Endodermal cell (in vitro differentiated cells): ENCODE results near the gene TNFRSF25. TPM values are rescaled to one million over a fixed set of nuclear protein-coding genes. Genes with fewer than 3 reads are reported as not detected.

Source experiments
- DNase-seq: peaks from one replicate; pipeline ENCODE4 v3.0.0-alpha.2; 2017
- H3K27ac ChIP-seq: 2 replicates; pipeline ENCODE4 v1.5.1; 2013; ENCODE audit warnings: mild to moderate bottlenecking, low read depth, low read length, moderate library complexity
- H3K27me3 ChIP-seq: 2 replicates; pipeline ENCODE4 v1.6.1; 2013; ENCODE audit warnings: mild to moderate bottlenecking, low read length, moderate library complexity; ENCODE audit not compliant: insufficient read depth, control insufficient read depth, poor library complexity, severe bottlenecking
- H3K36me3 ChIP-seq: 2 replicates; pipeline ENCODE4 v1.7.0; 2013; ENCODE audit warnings: mild to moderate bottlenecking, low read length, moderate library complexity; ENCODE audit not compliant: control insufficient read depth, insufficient read depth
- H3K4me1 ChIP-seq: one replicate; pipeline ENCODE4 v1.7.0; 2013; ENCODE audit warnings: low read length; ENCODE audit not compliant: control insufficient read depth, insufficient read depth
- H3K4me3 ChIP-seq: 2 replicates; pipeline ENCODE4 v1.5.1; 2013; ENCODE audit warnings: mild to moderate bottlenecking, low read length, moderate library complexity
- H3K9ac ChIP-seq: 2 replicates; pipeline ENCODE4 v1.6.1; 2013; ENCODE audit warnings: mild to moderate bottlenecking, low read length, moderate library complexity; ENCODE audit not compliant: poor library complexity, severe bottlenecking; ENCODE audit errors: extremely low read depth
- H3K9me3 ChIP-seq: 2 replicates; pipeline ENCODE4 v1.6.1; 2013; ENCODE audit warnings: mild to moderate bottlenecking, low read length, moderate library complexity; ENCODE audit not compliant: control insufficient read depth
- H3K27ac Mint-ChIP-seq: 2 replicates; pipeline ENCODE4 v1.8.0; 2020; ENCODE audit warnings: mixed read lengths
- H3K27me3 Mint-ChIP-seq: 2 replicates; pipeline ENCODE4 v1.8.0; 2021; ENCODE audit warnings: mild to moderate bottlenecking, mixed read lengths; ENCODE audit not compliant: insufficient read depth
- H3K36me3 Mint-ChIP-seq: 2 replicates; pipeline ENCODE4 v1.8.0; 2020; ENCODE audit warnings: low read depth, mixed read lengths
- H3K4me1 Mint-ChIP-seq: 2 replicates; pipeline ENCODE4 v1.8.0; 2020; ENCODE audit warnings: mixed read lengths
- H3K4me3 Mint-ChIP-seq: 2 replicates; pipeline ENCODE4 v1.8.0; 2020; ENCODE audit warnings: mild to moderate bottlenecking, moderate library complexity, mixed read lengths
- H3K9me3 Mint-ChIP-seq: 2 replicates; pipeline ENCODE4 v1.8.0; 2020; ENCODE audit warnings: mild to moderate bottlenecking, mixed read lengths
- WGBS, 2 experiments: methylation state at CpG; one replicate each; pipeline versions ENCODE4 v1.1.5 to v1.1.7; 2013; ENCODE audit warnings: missing lambda C conversion rate in 2 of 2, mixed read lengths in 1 of 2; ENCODE audit not compliant: insufficient coverage in 1 of 2, insufficient read length in 1 of 2; 5-methylcytosine and 5-hydroxymethylcytosine counted together
- total RNA-seq, 2 donors: library from RNA; stranded (reverse); fragmentation: NEBNext Ultra II Directional in 1 of 2; extraction: Animal tissue kit (Norgen Biotek cat#: 25700) in 1 of 2; gene quantifications; 2 replicates in 1 of 2; 3 replicates in 1 of 2; pipeline ENCODE4 v1.2.1, GENCODE V29; 2021
- TF ChIP-seq, protein P1 (sequence below): fragments of 200-600 bp; sonication (generic); conservative IDR thresholded peaks from 2 replicates; pipeline ENCODE4 v1.5.0; 2021; ENCODE audit warnings: antibody characterized with exemption, mild to moderate bottlenecking

TNFRSF25 gene
- total RNA-seq, 2 donors from 2014 or later, result 25.9 to 26.9 TPM

DNA sequence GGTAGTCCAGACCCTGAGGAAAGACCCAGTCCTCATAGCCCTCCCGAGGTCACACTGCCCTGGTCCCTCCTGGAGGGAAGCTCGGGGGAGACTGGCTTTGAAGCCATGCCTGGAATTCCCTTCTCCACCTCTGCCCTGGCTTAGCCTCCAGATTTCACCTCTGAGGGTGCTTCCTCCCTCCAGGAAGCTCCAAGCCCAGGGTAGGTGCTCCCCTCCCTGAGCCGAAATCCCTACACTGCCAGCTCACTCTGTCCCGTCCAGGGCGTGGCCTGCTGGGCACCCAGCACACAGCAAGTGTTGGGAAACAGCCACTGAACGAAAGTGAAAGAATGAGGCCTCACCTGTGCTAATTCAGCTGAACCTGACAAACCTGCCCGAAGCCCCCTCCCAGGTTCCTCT lies 6.0 kb upstream of the TNFRSF25 start:
- no peaks in the 10 kb centered on the region for H3K9me3 ChIP-seq
- no peak overlapping the region for H3K9ac ChIP-seq
- Mint-ChIP-seq H3K27ac (no peak overlapping the region), H3K4me1 (peaks cover 11% of the 10 kb centered on the region), H3K4me3 (no peak overlapping the region), H3K36me3 (peaks cover 52% of the 10 kb centered on the region), H3K9me3 (no peaks in the 10 kb centered on the region), H3K27me3 (peaks cover 6% of the 10 kb centered on the region)
- H3K36me3 ChIP-seq, result peaks cover 27% of the 10 kb centered on the region
- no peak overlapping the region for H3K27ac ChIP-seq
- 95 to 97% methylated on average over 5 to 7 of the region's 7 CpGs for WGBS, 2 experiments
- TF ChIP-seq, protein P1, sequence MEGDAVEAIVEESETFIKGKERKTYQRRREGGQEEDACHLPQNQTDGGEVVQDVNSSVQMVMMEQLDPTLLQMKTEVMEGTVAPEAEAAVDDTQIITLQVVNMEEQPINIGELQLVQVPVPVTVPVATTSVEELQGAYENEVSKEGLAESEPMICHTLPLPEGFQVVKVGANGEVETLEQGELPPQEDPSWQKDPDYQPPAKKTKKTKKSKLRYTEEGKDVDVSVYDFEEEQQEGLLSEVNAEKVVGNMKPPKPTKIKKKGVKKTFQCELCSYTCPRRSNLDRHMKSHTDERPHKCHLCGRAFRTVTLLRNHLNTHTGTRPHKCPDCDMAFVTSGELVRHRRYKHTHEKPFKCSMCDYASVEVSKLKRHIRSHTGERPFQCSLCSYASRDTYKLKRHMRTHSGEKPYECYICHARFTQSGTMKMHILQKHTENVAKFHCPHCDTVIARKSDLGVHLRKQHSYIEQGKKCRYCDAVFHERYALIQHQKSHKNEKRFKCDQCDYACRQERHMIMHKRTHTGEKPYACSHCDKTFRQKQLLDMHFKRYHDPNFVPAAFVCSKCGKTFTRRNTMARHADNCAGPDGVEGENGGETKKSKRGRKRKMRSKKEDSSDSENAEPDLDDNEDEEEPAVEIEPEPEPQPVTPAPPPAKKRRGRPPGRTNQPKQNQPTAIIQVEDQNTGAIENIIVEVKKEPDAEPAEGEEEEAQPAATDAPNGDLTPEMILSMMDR, result no peak
- H3K4me3 ChIP-seq, result no peak overlapping the region
- H3K27me3 ChIP-seq, result no peaks in the 10 kb centered on the region
- peaks cover 3% of the 10 kb centered on the region for H3K4me1 ChIP-seq
- no peak for DNase-seq

DNA sequence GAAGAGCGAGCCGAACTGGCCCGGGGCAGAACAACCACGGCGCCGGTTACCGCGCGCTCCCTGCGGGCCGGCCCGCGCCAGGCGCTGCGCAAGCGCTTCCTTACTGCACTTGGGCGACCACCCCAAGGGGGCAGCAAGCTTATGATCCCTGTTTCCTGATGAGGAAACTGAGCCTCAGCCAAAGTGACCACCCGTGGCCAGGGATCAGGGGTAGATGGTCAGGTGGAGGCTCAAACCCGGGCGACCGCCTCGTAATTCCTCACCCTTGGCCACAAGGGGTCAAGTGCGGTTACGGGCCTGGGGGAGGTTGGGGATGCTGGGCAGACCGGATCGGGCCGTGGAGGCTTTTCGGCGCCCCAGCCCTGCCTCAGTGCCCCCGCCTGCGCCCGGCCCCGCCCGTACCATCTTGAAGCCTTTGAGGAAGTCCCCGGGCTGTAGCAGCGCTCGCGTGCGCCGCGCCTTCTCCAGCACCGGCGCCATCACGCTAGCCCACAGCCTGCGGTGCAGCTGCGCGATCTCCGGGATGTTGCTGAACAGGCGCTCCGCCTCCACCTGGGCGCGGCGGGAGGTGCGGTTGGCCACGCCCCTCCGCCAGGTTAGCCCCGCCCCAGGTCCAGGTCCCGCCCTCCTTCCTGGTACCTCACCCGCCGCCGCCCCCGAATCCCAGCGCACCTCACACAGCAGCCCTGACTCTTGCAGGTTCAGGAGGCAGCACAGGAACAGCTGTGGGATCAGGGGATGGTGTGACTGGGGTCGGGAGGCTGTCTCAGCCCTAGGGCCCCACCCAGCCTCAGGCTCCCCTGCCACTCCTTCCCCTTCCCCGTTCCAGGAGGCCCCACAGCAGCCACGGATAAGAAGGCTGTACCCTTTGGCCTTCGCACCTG lies 5.4 kb upstream of the TNFRSF25 start:
- Histone ChIP-seq H3K36me3 (peaks cover 27% of the 10 kb centered on the region), H3K4me1 (peaks cover under 1% of the 10 kb centered on the region), H3K27me3 (no peaks in the 10 kb centered on the region), H3K9me3 (no peaks in the 10 kb centered on the region), H3K27ac (no peak overlapping the region), H3K4me3 (no peak overlapping the region), H3K9ac (no peak overlapping the region)
- Mint-ChIP-seq H3K4me1 (peaks cover 5% of the 10 kb centered on the region), H3K4me3 (peak overlapping the region; percentile 38), H3K9me3 (no peaks in the 10 kb centered on the region), H3K36me3 (peaks cover 49% of the 10 kb centered on the region), H3K27ac (no peak overlapping the region), H3K27me3 (peaks cover 8% of the 10 kb centered on the region)
- peak; percentile 89 for DNase-seq
- WGBS, 2 experiments, result 95 to 98% methylated on average over 39 to 67 of the region's 67 CpGs
- TF ChIP-seq, protein P1, result peak; percentile 54

DNA sequence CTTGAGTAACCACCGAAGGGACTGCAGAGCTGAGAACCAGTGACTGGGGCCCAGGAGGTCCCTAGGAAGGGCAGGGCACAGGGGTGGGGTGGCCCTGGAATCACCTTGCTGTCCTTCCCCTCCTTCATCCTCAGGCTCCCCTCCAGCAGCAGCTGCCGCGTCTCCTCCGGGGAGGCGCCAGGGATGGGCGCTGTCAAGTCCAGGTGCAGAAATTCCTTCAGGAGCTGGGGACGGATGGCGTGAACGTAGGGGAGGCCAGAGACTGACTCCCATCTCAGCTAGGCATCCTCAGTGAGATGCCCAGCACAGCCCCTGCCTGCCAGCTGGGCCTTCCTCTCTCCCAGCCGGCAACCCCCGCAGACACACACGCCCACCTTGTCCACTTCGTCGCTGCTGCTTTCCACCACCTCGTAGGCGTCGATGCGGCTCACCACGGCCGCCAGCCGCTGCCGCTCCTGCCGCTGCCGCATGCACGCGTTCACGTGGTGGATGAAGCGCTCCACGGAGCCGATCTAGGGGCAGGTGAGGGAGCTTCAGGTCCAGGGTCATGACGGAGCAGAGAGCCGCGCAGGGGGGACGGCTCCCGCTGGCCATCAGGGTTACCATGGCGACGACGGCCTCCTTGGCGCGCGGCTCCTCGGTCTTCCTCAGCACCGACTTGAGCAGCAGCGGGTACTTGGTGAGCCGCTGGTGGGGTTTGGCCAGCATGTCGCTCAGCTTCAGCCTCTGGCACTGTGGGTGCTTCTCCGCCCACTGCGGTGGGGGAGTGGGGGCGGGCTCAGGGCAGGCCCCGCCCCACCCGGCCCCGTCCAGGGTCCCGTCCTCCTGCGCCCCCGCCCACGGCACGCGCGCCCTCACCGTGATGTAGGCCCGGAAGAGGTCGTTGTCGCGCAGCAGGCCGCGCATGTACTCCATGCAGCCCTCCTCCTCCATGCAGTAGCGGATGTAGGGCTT lies 4.4 kb upstream of the TNFRSF25 start:
- Mint-ChIP-seq H3K9me3 (no peaks in the 10 kb centered on the region), H3K36me3 (peaks cover 49% of the 10 kb centered on the region), H3K27ac (no peak overlapping the region), H3K4me1 (no peaks in the 10 kb centered on the region), H3K4me3 (peak overlapping the region; percentile 38), H3K27me3 (peaks cover 10% of the 10 kb centered on the region)
- H3K27ac ChIP-seq, result no peak overlapping the region
- no peak overlapping the region for H3K9ac ChIP-seq
- no peaks in the 10 kb centered on the region for H3K9me3 ChIP-seq
- H3K4me1 ChIP-seq, result no peaks in the 10 kb centered on the region
- no peak for DNase-seq
- H3K4me3 ChIP-seq, result no peak overlapping the region
- H3K27me3 ChIP-seq, result no peaks in the 10 kb centered on the region
- 93 to 94% methylated on average over 46 to 67 of the region's 67 CpGs for WGBS, 2 experiments
- H3K36me3 ChIP-seq, result peaks cover 27% of the 10 kb centered on the region
- TF ChIP-seq, protein P1, result no peak
